GM12892 (cell line): ENCODE data around the gene SEC14L3.

Source experiments
- POLR2A ChIP-seq: IDR thresholded peaks from 2 replicates; pipeline ENCODE4 v1.6.1; 2011; ENCODE audit warnings: low read depth, low read length, control low read depth
- POLR2AphosphoS5 ChIP-seq: IDR thresholded peaks from 2 replicates; pipeline ENCODE4 v1.6.1; 2011; ENCODE audit warnings: low read depth, low read length, control low read depth

DNA sequence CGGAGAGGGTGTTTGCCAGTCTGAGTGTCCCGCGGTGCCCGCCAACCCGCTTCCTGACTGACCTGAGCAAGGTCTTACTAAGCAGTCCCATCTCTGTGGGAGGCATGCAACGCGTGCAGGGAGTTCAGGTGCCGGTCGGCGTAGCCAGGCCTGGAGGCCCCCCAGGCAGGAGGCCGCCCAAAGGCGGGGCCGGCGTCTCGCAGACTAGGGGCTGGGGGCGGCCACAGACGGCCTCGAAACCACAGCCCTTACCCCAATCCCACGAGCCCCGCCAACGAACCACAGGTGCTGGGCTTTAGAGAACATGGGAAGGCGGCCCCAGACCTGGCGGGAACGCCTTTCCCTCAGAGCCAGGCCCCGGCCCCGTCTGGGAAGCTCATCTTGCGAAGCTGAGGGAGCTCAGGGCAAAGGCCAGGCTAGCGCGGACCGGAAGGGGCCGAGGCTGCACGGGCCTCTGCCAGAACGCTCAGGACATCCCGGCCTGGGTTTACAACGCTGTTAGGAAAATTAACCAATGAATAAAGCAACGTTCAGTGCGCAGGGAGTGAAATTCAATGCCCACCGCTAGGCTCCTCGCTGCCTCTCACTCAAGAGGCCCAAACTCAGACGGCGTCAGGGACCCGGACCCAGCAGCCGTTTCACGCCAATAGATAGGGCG lies 48.4 kb downstream of the SEC14L3 start:
- TF ChIP-seq POLR2A: peak; percentile 67
- TF ChIP-seq POLR2AphosphoS5: peak; percentile 80
